H1 (cell line): ENCODE measurements around the gene ADAMTS13. TPM values are rescaled to one million over a fixed set of nuclear protein-coding genes. Genes with fewer than 3 reads are reported as not detected.

Source experiments
- CTCF ChIA-PET: fragments of 300-600 bp; sonication (Branson Sonifier 250); formaldehyde crosslinking; loops from one replicate; lab custom pipeline; 2021; ENCODE audit not compliant: partially characterized antibody; lab: Charles Lee
- POLR2A ChIA-PET: fragments of 300-600 bp; sonication (Branson Sonifier 250); formaldehyde crosslinking; loops from one replicate; lab custom pipeline; 2021; ENCODE audit warnings: inconsistent platforms; ENCODE audit not compliant: partially characterized antibody; lab: Charles Lee
- DNase-seq, 2 experiments: peaks; one replicate each; pipeline versions ENCODE4 v3.0.0 to v3.0.0-alpha.2; 2010 to 2022; ENCODE audit warnings: low spot score in 2 of 2, low read depth in 1 of 2, mixed read lengths in 1 of 2
- FAIRE-seq: peaks from 2 replicates; lab custom pipeline; 2011; peaks lifted over from hg19 to GRCh38; lab: Jason Lieb, UNC
- H2AFZ ChIP-seq: 2 replicates; pipeline ENCODE4 v1.8.1; 2012; ENCODE audit warnings: low read length, inconsistent platforms
- H2AK5ac ChIP-seq: 2 replicates; pipeline ENCODE4 v1.6.1; 2013; ENCODE audit warnings: low read depth, low read length
- H2BK120ac ChIP-seq: replicated peaks from 2 replicates; pipeline ENCODE3; 2013; ENCODE audit warnings: low read depth, low read length, inconsistent platforms
- H2BK12ac ChIP-seq: 2 replicates; pipeline ENCODE4 v1.6.1; 2013; ENCODE audit warnings: low read depth, low read length
- H2BK15ac ChIP-seq: 2 replicates; pipeline ENCODE4 v1.6.1; 2013; ENCODE audit warnings: low read length
- H2BK20ac ChIP-seq: 2 replicates; pipeline ENCODE4 v1.6.1; 2013; ENCODE audit warnings: low read length
- H2BK5ac ChIP-seq: 2 replicates; pipeline ENCODE4 v1.6.1; 2013; ENCODE audit warnings: low read depth, low read length
- H3K14ac ChIP-seq: 2 replicates; pipeline ENCODE4 v1.6.1; 2013; ENCODE audit warnings: inconsistent platforms; ENCODE audit not compliant: insufficient read length
- H3K18ac ChIP-seq: 2 replicates; pipeline ENCODE4 v1.6.1; 2013; ENCODE audit warnings: low read length; ENCODE audit errors: extremely low read depth
- H3K23ac ChIP-seq: 2 replicates; pipeline ENCODE4 v1.6.1; 2013; ENCODE audit warnings: inconsistent platforms; ENCODE audit not compliant: insufficient read length
- H3K23me2 ChIP-seq: 2 replicates; pipeline ENCODE4 v1.6.1; 2013; ENCODE audit warnings: low read depth, low read length
- H3K27ac ChIP-seq: 2 replicates; pipeline ENCODE4 v1.6.1; 2011; ENCODE audit warnings: low read depth, low read length, inconsistent platforms
- H3K27me3 ChIP-seq, 4 experiments: replicated peaks in 1 of 4; 1 replicate in 1 of 4; 2 replicates in 3 of 4; pipeline versions ENCODE4 v1.6.1 to v1.8.1; 2011 to 2013; ENCODE audit warnings: low read length in 3 of 4, mild to moderate bottlenecking in 3 of 4, inconsistent platforms in 2 of 4, mixed read lengths in 2 of 4, moderate library complexity in 1 of 4; ENCODE audit not compliant: control insufficient read depth in 3 of 4, insufficient read depth in 3 of 4; ENCODE audit errors: extremely low read depth in 1 of 4
- H3K36me3 ChIP-seq, 4 experiments: 2 replicates each; pipeline versions ENCODE4 v1.6.1 to v1.8.1; 2011 to 2013; ENCODE audit warnings: mild to moderate bottlenecking in 4 of 4, low read length in 3 of 4, moderate library complexity in 2 of 4, control low read depth in 1 of 4, inconsistent platforms in 1 of 4; ENCODE audit not compliant: insufficient read depth in 4 of 4, control insufficient read depth in 2 of 4
- H3K4ac ChIP-seq: replicated peaks from 2 replicates; pipeline ENCODE3; 2013; ENCODE audit warnings: low read length, low read depth, mixed read lengths, inconsistent platforms; ENCODE audit not compliant: insufficient read length
- H3K4me1 ChIP-seq, 4 experiments: replicated peaks in 1 of 4; 1 replicate in 1 of 4; 2 replicates in 3 of 4; pipeline versions ENCODE4 v1.6.1 to v1.8.1; 2011 to 2013; ENCODE audit warnings: low read length in 3 of 4, inconsistent platforms in 2 of 4, mixed read lengths in 1 of 4; ENCODE audit not compliant: insufficient read depth in 4 of 4, control insufficient read depth in 3 of 4
- H3K4me2 ChIP-seq, 2 experiments: 2 replicates each; pipeline versions ENCODE4 v1.6.1 to v1.8.1; 2011 to 2013; ENCODE audit warnings: low read depth in 2 of 2, low read length in 2 of 2, control low read depth in 1 of 2, inconsistent platforms in 1 of 2, mild to moderate bottlenecking in 1 of 2; ENCODE audit not compliant: insufficient read depth in 1 of 2
- H3K4me3 ChIP-seq, 4 experiments: fragments of 200-600, 300-600 bp in 1 of 4; sonication (generic), shearing (Covaris generic), sonication (Bioruptor Twin) in 1 of 4; 2 replicates each; pipeline versions ENCODE4 v1.5.1 to v1.8.1; 2011 to 2016; ENCODE audit warnings: low read length in 4 of 4, low read depth in 3 of 4, control low read depth in 2 of 4, inconsistent platforms in 2 of 4, mild to moderate bottlenecking in 2 of 4, mixed read lengths in 1 of 4, moderate library complexity in 1 of 4; ENCODE audit not compliant: insufficient read depth in 2 of 4; ENCODE audit errors: extremely low read depth in 1 of 4
- H3K56ac ChIP-seq: replicated peaks from 2 replicates; pipeline ENCODE3; 2013; ENCODE audit warnings: low read depth, mild to moderate bottlenecking, mixed read lengths, low read length, inconsistent platforms; ENCODE audit not compliant: insufficient read length
- H3K79me1 ChIP-seq: 2 replicates; pipeline ENCODE4 v1.6.1; 2013; ENCODE audit warnings: low read depth, low read length, control low read depth
- H3K79me2 ChIP-seq, 2 experiments: 2 replicates each; pipeline versions ENCODE4 v1.6.1 to v1.8.1; 2012 to 2013; ENCODE audit warnings: low read length in 2 of 2, mild to moderate bottlenecking in 2 of 2, inconsistent platforms in 1 of 2; ENCODE audit not compliant: insufficient read depth in 2 of 2, control insufficient read depth in 1 of 2
- H3K9ac ChIP-seq, 4 experiments: replicated peaks in 1 of 4; 1 replicate in 1 of 4; 2 replicates in 3 of 4; pipeline versions ENCODE4 v1.6.1 to v1.8.1; 2011 to 2013; ENCODE audit warnings: low read depth in 3 of 4, low read length in 3 of 4, control low read depth in 2 of 4, mild to moderate bottlenecking in 2 of 4, moderate library complexity in 2 of 4, inconsistent platforms in 1 of 4; ENCODE audit errors: extremely low read depth in 1 of 4
- H3K9me3 ChIP-seq, 2 experiments: 2 replicates each; pipeline versions ENCODE4 v1.6.1 to v1.8.1; 2012 to 2013; ENCODE audit warnings: mild to moderate bottlenecking in 2 of 2, moderate library complexity in 2 of 2, control low read depth in 1 of 2, inconsistent platforms in 1 of 2, low read depth in 1 of 2, low read length in 1 of 2, mixed read lengths in 1 of 2; ENCODE audit not compliant: insufficient read depth in 2 of 2
- H4K20me1 ChIP-seq, 2 experiments: replicated peaks in 1 of 2; 2 replicates each; pipeline versions ENCODE3 to v1.8.1; 2011 to 2013; ENCODE audit warnings: inconsistent platforms in 2 of 2, low read length in 2 of 2, mild to moderate bottlenecking in 1 of 2; ENCODE audit not compliant: insufficient read depth in 2 of 2, control insufficient read depth in 1 of 2
- H4K5ac ChIP-seq: 2 replicates; pipeline ENCODE4 v1.6.1; 2013; ENCODE audit warnings: low read length, low read depth, mixed read lengths, inconsistent platforms; ENCODE audit not compliant: insufficient read length
- H4K8ac ChIP-seq: 2 replicates; pipeline ENCODE4 v1.8.0; 2013; ENCODE audit warnings: mild to moderate bottlenecking, moderate library complexity, low read length, inconsistent platforms; ENCODE audit not compliant: insufficient read depth; ENCODE audit errors: extremely low read depth
- H4K91ac ChIP-seq: replicated peaks from 2 replicates; pipeline ENCODE3; 2013; ENCODE audit warnings: low read length, mixed read lengths, inconsistent platforms; ENCODE audit not compliant: insufficient read length
- ASH2L ChIP-seq: fragments of 200-600, 300-600 bp; sonication (generic); IDR thresholded peaks from one replicate; pipeline ENCODE4 v1.7.1; 2017; ENCODE audit warnings: low read length
- CHD1 ChIP-seq: IDR thresholded peaks from 2 replicates; pipeline ENCODE4 v1.6.1; 2012; ENCODE audit warnings: low read depth, low read length, improper control_type of control experiment
- CREB1 ChIP-seq: IDR thresholded peaks from 2 replicates; pipeline ENCODE4 v1.6.1; 2012; ENCODE audit warnings: inconsistent platforms
- CTBP2 ChIP-seq: IDR thresholded peaks from 2 replicates; pipeline ENCODE4 v1.7.0; 2011; ENCODE audit warnings: borderline replicate concordance, mild to moderate bottlenecking, moderate library complexity, mixed read lengths, low read length; ENCODE audit not compliant: insufficient read depth, insufficient read length
- FOSL1 ChIP-seq: IDR thresholded peaks from 2 replicates; pipeline ENCODE4 v1.6.1; 2011; ENCODE audit warnings: mild to moderate bottlenecking, low read depth, low read length, moderate library complexity; ENCODE audit not compliant: insufficient read depth
- HDAC6 ChIP-seq: IDR thresholded peaks from one replicate; pipeline ENCODE4 v1.7.1; 2012; ENCODE audit warnings: low read depth, mild to moderate bottlenecking, inconsistent platforms, low read length, moderate library complexity
- JUN ChIP-seq: IDR thresholded peaks from 2 replicates; pipeline ENCODE4 v1.6.1; 2011; ENCODE audit warnings: low read depth, mild to moderate bottlenecking, improper control_type of control experiment, low read length
- KDM5A ChIP-seq: fragments of 200-600 bp; IDR thresholded peaks from 2 replicates; pipeline ENCODE4 v1.7.1; 2012; ENCODE audit warnings: mild to moderate bottlenecking, low read length, inconsistent platforms, mixed read lengths
- MAFK ChIP-seq: IDR thresholded peaks from 2 replicates; pipeline ENCODE4 v1.6.1; 2012; ENCODE audit warnings: low read depth, mild to moderate bottlenecking, improper control_type of control experiment, low read length
- POLR2A ChIP-seq, 2 experiments: IDR thresholded peaks; 1 replicate in 1 of 2; 2 replicates in 1 of 2; pipeline ENCODE4 v1.6.1; 2011; ENCODE audit warnings: low read depth in 2 of 2, low read length in 2 of 2, mild to moderate bottlenecking in 2 of 2; ENCODE audit errors: control extremely low read depth in 1 of 2
- SP1 ChIP-seq: IDR thresholded peaks from 2 replicates; pipeline ENCODE4 v1.6.1; 2011; ENCODE audit warnings: low read depth, low read length
- SP4 ChIP-seq: IDR thresholded peaks from 2 replicates; pipeline ENCODE4 v1.6.1; 2012; ENCODE audit warnings: low read length, inconsistent platforms
- SRF ChIP-seq: IDR thresholded peaks from 2 replicates; pipeline ENCODE4 v1.6.1; 2011; ENCODE audit warnings: mild to moderate bottlenecking, low read depth, low read length, moderate library complexity
- WGBS, 2 experiments: shearing (Covaris generic) in 1 of 2; methylation state at CpG; one replicate each; pipeline versions ENCODE4 v1.1.6 to v1.1.7; 2013 to 2015; ENCODE audit warnings: low lambda C conversion rate in 2 of 2, mixed read lengths in 2 of 2, inconsistent platforms in 1 of 2, low coverage in 1 of 2, missing lambda C conversion rate in 1 of 2; ENCODE audit not compliant: insufficient replicate concordance in 2 of 2, insufficient coverage in 1 of 2, insufficient read length in 1 of 2; ENCODE audit errors: extremely low coverage in 1 of 2, missing lambda C conversion rate in 1 of 2; 5-methylcytosine and 5-hydroxymethylcytosine counted together
- polyA plus RNA-seq, 7 experiments: library from polyadenylated mRNA; depleted of rRNA in 3 of 7; stranded (reverse) in 5 of 7; unstranded in 2 of 7; fragments of >200 nt in 5 of 7; fragments of 200-250 nt in 2 of 7; gene quantifications; 1 replicate in 5 of 7; 2 replicates in 1 of 7; 4 replicates in 1 of 7; pipeline versions ENCODE4 v1.2.1 to v1.2.3, GENCODE V29; 2011 to 2013; ENCODE audit warnings: missing spikeins in 2 of 7, mixed read lengths in 2 of 7
- total RNA-seq: library from RNA; stranded (reverse); fragmentation: NEBNext Ultra II Directional; extraction: Animal tissue kit (Norgen Biotek cat#: 25700); gene quantifications from 2 replicates; pipeline ENCODE4 v1.2.1, GENCODE V29; 2021

ADAMTS13 gene
- total and polyA plus RNA-seq, 2 of the 8 experiments (the other 6 are each of a cell fraction or from before 2014, with no cell fraction given): 4.4 to 5.8 TPM

DNA sequence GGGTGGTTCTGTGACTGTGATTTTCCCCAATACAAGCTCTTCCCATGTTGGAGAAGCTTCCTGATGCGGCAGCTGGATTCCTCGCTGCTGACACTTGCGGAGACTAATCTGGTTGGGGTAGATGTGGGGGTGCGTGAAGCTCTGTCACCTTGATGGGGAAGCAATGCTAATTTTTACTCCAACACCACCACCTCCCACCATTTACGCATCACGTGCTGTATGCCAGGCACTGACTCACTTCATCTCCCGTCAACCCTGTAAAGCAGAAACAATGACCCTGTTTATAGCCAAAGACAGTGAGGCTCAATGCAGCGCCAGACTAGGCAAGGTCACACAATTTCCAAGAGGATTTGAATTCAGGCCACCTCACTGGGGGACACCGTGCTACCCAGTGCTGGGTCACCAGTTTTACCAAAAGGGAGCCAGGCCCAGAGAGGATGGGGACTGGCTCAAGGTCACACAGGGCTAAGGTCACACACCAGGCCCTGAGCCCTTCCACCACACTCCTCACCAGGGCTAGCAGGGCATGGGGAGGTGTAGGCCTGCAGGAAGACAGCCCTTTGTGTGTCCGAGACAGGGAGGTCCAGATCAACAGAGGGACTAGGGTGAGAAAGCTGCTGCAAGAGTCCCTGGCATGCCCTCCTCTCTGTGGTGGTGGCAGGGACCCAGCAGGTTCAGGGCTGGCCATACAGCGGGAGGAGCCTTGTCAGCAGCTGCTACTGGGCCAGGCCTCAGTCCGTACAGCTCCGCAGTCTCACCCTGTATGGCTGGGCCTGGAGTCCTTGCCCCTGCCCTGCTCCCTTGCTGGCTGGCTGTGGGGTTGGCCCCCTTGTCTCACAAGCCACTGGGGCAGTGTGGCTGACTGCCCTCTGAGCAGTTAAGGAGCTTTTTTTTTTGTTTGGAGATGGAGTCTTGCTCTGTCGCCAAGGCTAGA, 42.7 kb upstream of the ADAMTS13 start:
- Histone ChIP-seq H2BK120ac (no peak overlapping the region), H3K18ac (no peak overlapping the region), H3K27me3 (peaks cover 0 to 11% (median 6%) of the 10 kb centered on the region in 4 experiments; a peak in 5 of 7 replicates), H2BK5ac (no peak overlapping the region), H3K9me3 (peaks cover 0 to 15% of the 10 kb centered on the region in 2 experiments; a peak in 3 of 4 replicates), H3K27ac (no peak overlapping the region), H2BK12ac (peak overlapping the region; percentile 75; the same call in 1 of the 2 replicates), H4K20me1 (peaks cover 0 to 17% of the 10 kb centered on the region in 2 experiments), H2BK15ac (no peak overlapping the region), H4K8ac (no peak overlapping the region), H3K4ac (no peak overlapping the region), H3K23ac (no peak overlapping the region), H2BK20ac (no peak overlapping the region), H3K36me3 (no peaks in the 10 kb centered on the region; a peak in 1 of 8 replicates), H4K5ac (no peak overlapping the region), H3K79me1 (no peaks in the 10 kb centered on the region), H3K56ac (no peak overlapping the region), H3K4me1 (peaks cover 0 to 5% (median 0%) of the 10 kb centered on the region in 4 experiments; a peak in 1 of 7 replicates), H3K14ac (no peak overlapping the region), H3K9ac (no peak overlapping the region), H3K4me3 (no peak overlapping the region), H2AK5ac (0 out of 2 replicates have a peak overlapping the region, but pooled peaks have one; percentile 70), H2AFZ (no peak overlapping the region), H3K23me2 (peaks cover 23% of the 10 kb centered on the region; the same call in 1 of the 2 replicates), H3K79me2 (peaks cover 4 to 10% of the 10 kb centered on the region in 2 experiments; a peak in 3 of 4 replicates), H4K91ac (no peak overlapping the region), H3K4me2 (no peak overlapping the region)
- DNase-seq: no peak
- ChIA-PET CTCF (interaction anchor here (0.7 to 5.4 kb wide), 10 partner anchors 10 to 108 kb away, joined by 3 to 33 read pairs (median 4); no protein-coding TSS in a partner anchor), POLR2A (interaction anchor here (0.7 to 19.9 kb wide), 6 partner anchors 12 to 26 kb away, joined by 3 to 461 read pairs (median 4); partner anchors contain the start of genes MED22, RPL7A, SURF1 and SURF2)
- no peak for FAIRE-seq
- 90% methylated on average over 14 of the region's 14 CpGs; no CpG with 5 or more reads in 1 of the 2 experiments for WGBS, 2 experiments
- TF ChIP-seq SP4 (no peak), POLR2A (IDR thresholded peaks at IDR 0.05; ENCODE audit: control extremely low read depth in 1 of 2, low read depth in 2 of 2, low read length in 2 of 2) (no peak), FOSL1 (no peak), JUN (no peak), SRF (no peak), MAFK (no peak), CREB1 (no peak), KDM5A (no peak), CTBP2 (no peak), ASH2L (no peak), SP1 (no peak), CHD1 (no peak), HDAC6 (no peak)
